Upper lobe of left lung (tissue), 6 donors: ENCODE measurements around the gene ISY1. TPM values are rescaled to one million over a fixed set of nuclear protein-coding genes. Genes with fewer than 3 reads are reported as not detected.
A peak's percentile ranks its signal among the peaks of the same experiment; 100 is the strongest.
"Not testable (repeated sequence)": the region's sequence is repeated elsewhere in the genome, so short reads cannot be mapped to it uniquely, and the experiment has no call there.

Experiments
- ATAC-seq, 2 donors: fragments of 200-7000 bp; cut with Tn5 transposase; one replicate each; pipeline ENCODE4 v1.9.1; 2022; ENCODE audit warnings: mild to moderate bottlenecking in 2 of 2, moderate library complexity in 2 of 2; ENCODE audit not compliant: low FRiP score in 2 of 2
- DNase-seq, 2 donors: peaks; one replicate each; pipeline ENCODE4 v3.0.0-alpha.2; 2019 to 2020
- H3K27ac ChIP-seq, 4 donors: fragments of 200-600 bp; sonication (generic); one replicate each; pipeline ENCODE4 v1.5.1; 2016 to 2019
- H3K27me3 ChIP-seq, 4 donors: fragments of 200-600 bp; sonication (generic); one replicate each; pipeline ENCODE4 v1.5.1; 2017 to 2019
- H3K36me3 ChIP-seq, 4 donors: fragments of 200-600 bp; sonication (generic); one replicate each; pipeline ENCODE4 v1.5.1; 2016 to 2019
- H3K4me1 ChIP-seq, 4 donors: fragments of 200-600 bp; sonication (generic); one replicate each; pipeline ENCODE4 v1.5.1; 2018 to 2019
- H3K4me3 ChIP-seq, 4 donors: fragments of 200-600 bp; sonication (generic); one replicate each; pipeline ENCODE4 v1.5.1; 2017 to 2019; ENCODE audit warnings: mild to moderate bottlenecking in 2 of 4, moderate library complexity in 1 of 4
- H3K9me3 ChIP-seq, 4 donors: fragments of 200-600 bp; sonication (generic); one replicate each; pipeline ENCODE4 v1.5.1; 2018 to 2019
- EP300 ChIP-seq, 4 donors: sonication (generic); formaldehyde crosslinking; IDR thresholded peaks; one replicate each; pipeline ENCODE4 v1.5.1; 2017; ENCODE audit warnings: antibody characterized with exemption in 4 of 4, control low read depth in 2 of 4
- POLR2A ChIP-seq, 4 donors: fragments of 450-650 bp; IDR thresholded peaks; one replicate each; pipeline ENCODE4 v1.5.1; 2016 to 2017; ENCODE audit warnings: antibody characterized with exemption in 4 of 4, mild to moderate bottlenecking in 2 of 4
- POLR2AphosphoS5 ChIP-seq, 2 donors: sonication (generic); formaldehyde crosslinking; IDR thresholded peaks; one replicate each; pipeline ENCODE4 v1.5.1; 2017; ENCODE audit warnings: antibody characterized with exemption in 2 of 2
- WGBS, 2 donors: methylation state at CpG; one replicate each; pipeline ENCODE4 v1.1.5; 2017 to 2018; 5-methylcytosine and 5-hydroxymethylcytosine counted together
- total RNA-seq, 6 donors: library from RNA; depleted of rRNA in 4 of 6; stranded (reverse); fragments of >200 nt in 4 of 6; gene quantifications; one replicate each; pipeline versions ENCODE4 v1.1.0 to v1.2.1, GENCODE V29; 2016 to 2021
- TF ChIP-seq, protein P1 (sequence below), 6 experiments: fragments of 450-650 bp in 4 of 6; fragments of 200-600 bp in 2 of 6; sonication (generic) in 2 of 6; IDR thresholded peaks; one replicate each; pipeline ENCODE4 v1.5.1; 2016 to 2019; ENCODE audit warnings: antibody characterized with exemption in 6 of 6
- donor health status: DM: no; HTN: no; CAD: no; lungs with moderate emphysema.
- donor health status: DM: no; HTN: yes; CAD: no; lungs with severe emphysema.

ISY1 gene
- total RNA-seq, 6 donors from 2014 or later, result 14.2 to 34.8 (median 19.6) TPM

DNA sequence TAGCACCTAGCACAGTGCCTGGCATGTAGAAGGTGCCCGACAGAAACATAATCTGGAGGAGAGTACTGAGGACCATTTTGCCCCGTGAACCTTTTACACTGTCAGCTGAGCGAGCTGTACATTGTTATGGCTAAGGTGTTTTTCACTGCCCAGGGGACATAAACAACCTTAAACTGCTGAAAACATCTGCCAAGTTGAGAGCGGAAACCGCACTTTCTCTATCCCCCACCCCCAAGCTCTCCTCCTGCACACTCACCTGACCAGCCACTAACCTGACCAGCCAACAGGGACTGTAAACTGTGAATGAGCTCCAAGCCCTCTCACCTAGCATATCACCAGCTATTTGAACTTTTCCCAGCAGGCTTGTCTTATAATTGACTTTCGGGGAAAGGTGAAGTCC, 56.8 kb downstream of the ISY1 start:
- peaks cover 2 to 36% (median 15%) of the 10 kb centered on the region in 4 donors for H3K36me3 ChIP-seq
- peaks cover 16 to 30% (median 18%) of the 10 kb centered on the region in 4 donors for H3K4me1 ChIP-seq
- no peak for TF ChIP-seq POLR2A (IDR thresholded peaks at IDR 0.05)
- TF ChIP-seq, protein P1, sequence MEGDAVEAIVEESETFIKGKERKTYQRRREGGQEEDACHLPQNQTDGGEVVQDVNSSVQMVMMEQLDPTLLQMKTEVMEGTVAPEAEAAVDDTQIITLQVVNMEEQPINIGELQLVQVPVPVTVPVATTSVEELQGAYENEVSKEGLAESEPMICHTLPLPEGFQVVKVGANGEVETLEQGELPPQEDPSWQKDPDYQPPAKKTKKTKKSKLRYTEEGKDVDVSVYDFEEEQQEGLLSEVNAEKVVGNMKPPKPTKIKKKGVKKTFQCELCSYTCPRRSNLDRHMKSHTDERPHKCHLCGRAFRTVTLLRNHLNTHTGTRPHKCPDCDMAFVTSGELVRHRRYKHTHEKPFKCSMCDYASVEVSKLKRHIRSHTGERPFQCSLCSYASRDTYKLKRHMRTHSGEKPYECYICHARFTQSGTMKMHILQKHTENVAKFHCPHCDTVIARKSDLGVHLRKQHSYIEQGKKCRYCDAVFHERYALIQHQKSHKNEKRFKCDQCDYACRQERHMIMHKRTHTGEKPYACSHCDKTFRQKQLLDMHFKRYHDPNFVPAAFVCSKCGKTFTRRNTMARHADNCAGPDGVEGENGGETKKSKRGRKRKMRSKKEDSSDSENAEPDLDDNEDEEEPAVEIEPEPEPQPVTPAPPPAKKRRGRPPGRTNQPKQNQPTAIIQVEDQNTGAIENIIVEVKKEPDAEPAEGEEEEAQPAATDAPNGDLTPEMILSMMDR (IDR thresholded peaks at IDR 0.05), result no peak
- no peak for TF ChIP-seq POLR2AphosphoS5 (IDR thresholded peaks at IDR 0.05)
- no peak overlapping the region for H3K4me3 ChIP-seq
- H3K27ac ChIP-seq, result no peak overlapping the region
- no peaks in the 10 kb centered on the region for H3K9me3 ChIP-seq
- no peaks in the 10 kb centered on the region for H3K27me3 ChIP-seq
- DNase-seq (no peak), ATAC-seq (no peak)
- WGBS, 2 donors, result 91 to 96% methylated on average over 6 of the region's 6 CpGs

DNA sequence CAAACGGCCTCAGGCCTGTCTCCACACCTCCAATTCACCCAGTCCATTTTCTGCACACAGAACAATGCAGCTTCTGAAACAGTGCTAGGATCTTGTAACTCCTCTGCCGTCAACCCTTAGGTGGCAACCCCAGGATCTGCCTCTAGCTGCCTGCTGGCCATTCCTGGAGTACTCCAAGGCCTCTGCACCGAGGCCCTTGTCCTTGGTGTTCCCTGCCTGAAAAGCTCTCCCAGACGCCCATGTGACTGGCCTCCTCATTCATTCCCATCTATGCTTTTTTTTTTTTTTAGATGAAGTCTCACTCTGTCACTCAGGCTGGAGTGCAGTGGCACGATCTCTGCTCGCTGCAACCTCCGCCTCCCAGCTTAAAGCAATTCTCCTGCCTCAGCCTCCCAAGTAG, 57.6 kb downstream of the ISY1 start:
- TF ChIP-seq POLR2AphosphoS5 (IDR thresholded peaks at IDR 0.05) (no peak), EP300 (IDR thresholded peaks at IDR 0.05) (no peak), POLR2A (IDR thresholded peaks at IDR 0.05) (no peak)
- WGBS, 2 donors, result 88% methylated on average over 7 of the region's 7 CpGs
- Histone ChIP-seq H3K27ac (no peak overlapping the region), H3K4me1 (peaks cover 16 to 30% (median 18%) of the 10 kb centered on the region in 4 donors), H3K4me3 (no peak overlapping the region), H3K9me3 (no peaks in the 10 kb centered on the region), H3K36me3 (peaks cover 1 to 30% (median 15%) of the 10 kb centered on the region in 4 donors), H3K27me3 (no peaks in the 10 kb centered on the region)
- ATAC-seq (no peak), DNase-seq (no peak)

DNA sequence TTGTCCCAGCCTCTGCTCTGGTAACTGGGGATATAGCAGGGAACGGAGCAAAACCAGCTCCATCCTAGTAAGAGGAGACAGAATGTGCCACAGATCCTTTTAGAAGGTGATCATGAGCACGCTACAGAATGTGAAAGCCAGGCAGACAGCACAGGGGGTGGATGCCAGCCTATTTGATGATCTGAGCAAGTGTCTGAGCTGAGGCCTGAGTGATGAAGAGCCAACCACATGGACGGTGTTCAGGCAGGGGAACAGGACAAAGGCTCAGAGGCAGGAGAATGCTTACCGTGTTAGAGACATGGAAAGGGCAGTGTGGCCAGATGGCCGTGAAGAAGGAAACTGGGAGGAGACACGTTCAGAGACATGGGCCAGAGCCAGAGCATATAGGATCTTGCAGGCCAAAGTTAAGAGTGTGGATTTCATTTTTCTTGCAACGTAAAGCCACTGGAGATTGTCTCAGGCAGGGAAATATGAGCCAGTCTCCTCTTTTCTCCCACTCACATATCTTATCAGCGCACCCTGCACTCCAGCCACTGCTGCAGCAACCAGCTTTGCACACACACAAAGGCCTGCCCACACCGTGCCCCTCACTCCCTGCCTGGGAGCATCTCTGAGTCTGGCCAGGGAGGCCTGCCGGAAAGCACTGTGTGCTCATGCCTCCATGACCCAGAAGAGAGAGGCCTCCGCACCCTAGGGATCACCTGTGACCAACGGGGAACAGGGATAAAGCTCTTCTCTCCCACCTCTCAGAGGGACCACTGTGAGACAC, 59.3 kb downstream of the ISY1 start:
- H3K9me3 ChIP-seq, result no peaks in the 10 kb centered on the region
- TF ChIP-seq, protein P1 (IDR thresholded peaks at IDR 0.05), result no peak
- no peak for TF ChIP-seq POLR2A (IDR thresholded peaks at IDR 0.05)
- TF ChIP-seq EP300 (IDR thresholded peaks at IDR 0.05), result no peak
- no peak for TF ChIP-seq POLR2AphosphoS5 (IDR thresholded peaks at IDR 0.05)
- no peak overlapping the region for H3K27ac ChIP-seq
- no peak for DNase-seq
- peaks cover 5 to 14% (median 6%) of the 10 kb centered on the region in 4 donors for H3K4me1 ChIP-seq
- no peak for ATAC-seq
- H3K27me3 ChIP-seq, result no peaks in the 10 kb centered on the region
- 82 to 88% methylated on average over 9 to 12 of the region's 12 CpGs for WGBS, 2 donors
- peaks cover 0 to 20% (median 5%) of the 10 kb centered on the region in 4 donors for H3K36me3 ChIP-seq
- H3K4me3 ChIP-seq, result no peak overlapping the region

DNA sequence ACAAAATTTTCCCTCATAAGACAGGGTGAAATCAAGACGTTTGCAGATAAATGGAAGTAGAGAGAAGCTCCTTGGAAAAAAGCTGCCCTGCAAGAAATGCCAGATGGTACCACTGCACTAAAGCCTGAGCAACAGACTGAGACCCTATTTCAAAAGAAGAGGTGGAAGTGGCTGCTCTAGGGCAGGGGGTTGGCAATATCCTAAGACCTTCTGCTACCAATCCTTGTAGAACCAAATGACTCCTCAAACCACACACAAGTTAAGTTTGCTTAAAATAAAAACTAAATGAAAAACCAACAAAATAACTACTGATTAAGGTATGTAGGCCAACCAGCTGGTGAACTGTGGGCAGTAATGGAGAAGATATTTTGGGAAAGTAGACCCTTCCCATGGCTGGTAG, 60.6 kb downstream of the ISY1 start:
- Histone ChIP-seq H3K9me3 (no peaks in the 10 kb centered on the region), H3K4me3 (no peak overlapping the region), H3K36me3 (peaks cover 0 to 18% (median 3%) of the 10 kb centered on the region in 4 donors), H3K4me1 (peaks cover 3 to 10% (median 5%) of the 10 kb centered on the region in 4 donors), H3K27me3 (no peaks in the 10 kb centered on the region), H3K27ac (no peak overlapping the region)
- TF ChIP-seq POLR2AphosphoS5 (IDR thresholded peaks at IDR 0.05) (no peak), POLR2A (IDR thresholded peaks at IDR 0.05) (no peak), EP300 (IDR thresholded peaks at IDR 0.05) (no peak)
- TF ChIP-seq, protein P1 (IDR thresholded peaks at IDR 0.05), result no peak
- 47 to 82% methylated on average over 1 of the region's 1 CpG for WGBS, 2 donors
- DNase-seq, result no peak
- no peak for ATAC-seq

DNA sequence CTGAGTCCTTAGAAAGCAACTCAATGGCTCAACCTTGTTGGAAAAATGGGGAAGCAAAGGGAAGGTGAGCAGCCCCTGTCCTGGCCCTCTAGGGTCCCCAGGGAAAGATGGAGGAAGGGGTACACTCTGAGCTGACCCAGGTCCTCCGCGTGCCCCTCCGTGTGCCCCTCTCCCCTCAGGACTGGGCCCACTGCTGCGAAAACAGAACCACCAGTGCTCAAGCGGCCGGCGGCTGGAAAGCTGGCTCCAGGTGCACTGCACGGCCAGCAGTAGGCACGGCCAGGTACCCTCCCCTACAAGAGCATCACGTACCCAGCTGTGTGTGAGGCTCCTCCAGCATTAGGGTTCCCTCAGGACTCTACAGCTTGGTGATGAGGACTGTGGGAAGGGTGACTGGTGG, 65.6 kb downstream of the ISY1 start:
- WGBS, 2 donors, result 95 to 97% methylated on average over 10 of the region's 10 CpGs
- Histone ChIP-seq H3K36me3 (peaks cover 7 to 50% (median 34%) of the 10 kb centered on the region in 4 donors), H3K4me1 (no peaks in the 10 kb centered on the region), H3K9me3 (no peaks in the 10 kb centered on the region), H3K27me3 (no peaks in the 10 kb centered on the region), H3K27ac (no peak overlapping the region), H3K4me3 (no peak overlapping the region)
- no peak for TF ChIP-seq EP300 (IDR thresholded peaks at IDR 0.05)
- TF ChIP-seq POLR2A (IDR thresholded peaks at IDR 0.05), result no peak
- ATAC-seq, result peak in 1 of 2 donors; percentile 19
- peak in 1 of 2 donors; percentile 50 for DNase-seq

DNA sequence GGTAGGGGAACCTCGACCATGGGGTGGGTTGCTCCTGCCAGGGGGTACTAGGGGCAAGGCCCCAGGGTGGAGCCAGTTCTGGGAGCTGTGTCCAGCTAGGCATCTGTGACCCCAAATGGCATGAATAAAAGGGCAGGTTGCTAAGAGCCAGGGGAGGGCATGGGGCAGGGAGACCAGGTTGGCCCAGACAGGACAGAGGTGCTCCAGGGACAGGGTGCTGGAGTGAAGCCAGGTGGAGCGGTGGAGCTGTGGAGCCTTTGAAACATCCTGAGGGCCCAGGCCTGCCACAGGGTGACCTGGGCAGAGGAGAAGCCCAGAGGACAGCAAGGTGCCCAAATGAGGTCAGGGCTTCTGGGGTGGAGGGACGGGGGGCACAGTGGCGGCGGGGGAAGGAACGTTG, 72.6 kb downstream of the ISY1 start:
- H3K27ac ChIP-seq, H3K27me3 ChIP-seq, H3K4me3 ChIP-seq, DNase-seq, ATAC-seq, H3K9me3 ChIP-seq: not testable (repeated sequence)
- peaks cover 0 to 22% (median 20%) of the 10 kb centered on the region in 4 donors for H3K36me3 ChIP-seq
- peaks cover 7 to 13% (median 12%) of the 10 kb centered on the region in 4 donors for H3K4me1 ChIP-seq
- no CpG with 5 or more reads among the region's 6 CpGs for WGBS, 2 donors

DNA sequence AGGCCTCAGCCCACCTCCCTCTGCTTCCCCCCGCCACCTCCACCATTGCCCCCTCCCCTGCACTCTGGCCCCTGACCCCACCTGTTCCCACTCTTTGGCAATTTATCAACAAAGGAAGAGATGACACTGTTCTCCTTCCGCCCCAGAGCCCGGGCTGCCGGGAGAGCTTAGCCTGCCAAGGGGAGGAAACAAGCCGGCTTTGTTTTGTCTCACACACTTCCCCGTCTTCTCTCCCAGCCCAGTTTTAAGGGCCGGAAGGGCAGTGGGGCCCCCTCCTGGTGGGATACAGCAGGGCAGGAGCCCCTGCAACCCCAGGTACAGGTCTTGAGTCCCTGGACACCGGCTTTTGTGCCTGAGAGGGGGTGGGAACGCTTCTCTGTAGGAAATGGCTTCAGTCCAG, 73.0 kb downstream of the ISY1 start:
- DNase-seq (peak in 1 of 2 donors; percentile 42), ATAC-seq (peak; percentile 76 to 92)
- 0% methylated on average over 6 of the region's 9 CpGs; no CpG with 5 or more reads in 1 of the 2 donors for WGBS, 2 donors

More for the DNA sequence above, 73.0 kb downstream of the ISY1 start:
- not testable (repeated sequence) for H3K4me3 ChIP-seq, H3K27me3 ChIP-seq, H3K9me3 ChIP-seq
- peak overlapping the region in 1 of 4 donors; percentile 89 for H3K27ac ChIP-seq
- peaks cover 0 to 18% (median 16%) of the 10 kb centered on the region in 4 donors for H3K36me3 ChIP-seq
- peaks cover 7 to 13% (median 12%) of the 10 kb centered on the region in 4 donors for H3K4me1 ChIP-seq
